ENCODE data around the gene RNF115.

DNA sequence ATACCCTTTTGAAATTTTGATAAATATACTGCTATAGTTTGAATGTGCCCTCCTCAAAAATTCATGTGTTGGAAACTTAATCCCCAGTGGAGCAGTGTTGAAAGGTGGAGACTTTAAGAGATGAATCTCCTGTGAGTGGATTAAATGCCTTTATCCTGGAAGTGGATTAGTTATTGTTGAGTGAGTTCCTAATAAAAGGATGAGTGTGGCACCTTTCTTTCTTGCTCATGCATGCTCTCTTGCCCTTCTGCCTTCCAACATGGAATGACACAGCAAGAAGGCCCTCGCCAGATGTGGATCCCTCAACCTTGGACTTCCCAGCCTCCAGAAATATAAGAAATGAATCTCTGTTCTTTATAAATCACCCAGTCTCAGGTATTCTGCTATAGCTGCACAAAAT is 52.8 kb downstream of the RNF115 start:
- TF ChIP-seq POLR2A (IDR thresholded peaks at IDR 0.05; ENCODE audit: borderline replicate concordance, extremely low read depth, insufficient read depth, insufficient read length) (no peak), YY1 (IDR thresholded peaks at IDR 0.05; ENCODE audit: extremely low read depth, insufficient replicate concordance, low read depth, low read length) (no peak), POLR2AphosphoS5 (IDR thresholded peaks at IDR 0.05; ENCODE audit: low read depth, low read length) (no peak), CBX3 (IDR thresholded peaks at IDR 0.05; ENCODE audit: low read depth) (no peak), CEBPB (IDR thresholded peaks at IDR 0.05; ENCODE audit: low read depth) (no peak), ZNF274 (IDR thresholded peaks at IDR 0.05; ENCODE audit: low read depth, low read length) (no peak), TCF7L2 (IDR thresholded peaks at IDR 0.05; ENCODE audit: borderline replicate concordance, extremely low read depth, insufficient read depth, insufficient read length) (no peak), EZH2 (IDR thresholded peaks at IDR 0.05) (no peak), ELF1 (IDR thresholded peaks at IDR 0.05; ENCODE audit: borderline replicate concordance, low read depth) (no peak), EZH2phosphoT487 (IDR thresholded peaks at IDR 0.05; ENCODE audit: borderline replicate concordance) (no peak)
- TF ChIP-seq, protein P1, sequence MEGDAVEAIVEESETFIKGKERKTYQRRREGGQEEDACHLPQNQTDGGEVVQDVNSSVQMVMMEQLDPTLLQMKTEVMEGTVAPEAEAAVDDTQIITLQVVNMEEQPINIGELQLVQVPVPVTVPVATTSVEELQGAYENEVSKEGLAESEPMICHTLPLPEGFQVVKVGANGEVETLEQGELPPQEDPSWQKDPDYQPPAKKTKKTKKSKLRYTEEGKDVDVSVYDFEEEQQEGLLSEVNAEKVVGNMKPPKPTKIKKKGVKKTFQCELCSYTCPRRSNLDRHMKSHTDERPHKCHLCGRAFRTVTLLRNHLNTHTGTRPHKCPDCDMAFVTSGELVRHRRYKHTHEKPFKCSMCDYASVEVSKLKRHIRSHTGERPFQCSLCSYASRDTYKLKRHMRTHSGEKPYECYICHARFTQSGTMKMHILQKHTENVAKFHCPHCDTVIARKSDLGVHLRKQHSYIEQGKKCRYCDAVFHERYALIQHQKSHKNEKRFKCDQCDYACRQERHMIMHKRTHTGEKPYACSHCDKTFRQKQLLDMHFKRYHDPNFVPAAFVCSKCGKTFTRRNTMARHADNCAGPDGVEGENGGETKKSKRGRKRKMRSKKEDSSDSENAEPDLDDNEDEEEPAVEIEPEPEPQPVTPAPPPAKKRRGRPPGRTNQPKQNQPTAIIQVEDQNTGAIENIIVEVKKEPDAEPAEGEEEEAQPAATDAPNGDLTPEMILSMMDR (IDR thresholded peaks at IDR 0.05 in 2 of 3, conservative IDR thresholded peaks at IDR 0.05 in 1 of 3; ENCODE audit: borderline replicate concordance in 1 of 3, insufficient read depth in 1 of 3, low read depth in 2 of 3, low read length in 2 of 3): no peak
- TF ChIP-seq, protein P2, sequence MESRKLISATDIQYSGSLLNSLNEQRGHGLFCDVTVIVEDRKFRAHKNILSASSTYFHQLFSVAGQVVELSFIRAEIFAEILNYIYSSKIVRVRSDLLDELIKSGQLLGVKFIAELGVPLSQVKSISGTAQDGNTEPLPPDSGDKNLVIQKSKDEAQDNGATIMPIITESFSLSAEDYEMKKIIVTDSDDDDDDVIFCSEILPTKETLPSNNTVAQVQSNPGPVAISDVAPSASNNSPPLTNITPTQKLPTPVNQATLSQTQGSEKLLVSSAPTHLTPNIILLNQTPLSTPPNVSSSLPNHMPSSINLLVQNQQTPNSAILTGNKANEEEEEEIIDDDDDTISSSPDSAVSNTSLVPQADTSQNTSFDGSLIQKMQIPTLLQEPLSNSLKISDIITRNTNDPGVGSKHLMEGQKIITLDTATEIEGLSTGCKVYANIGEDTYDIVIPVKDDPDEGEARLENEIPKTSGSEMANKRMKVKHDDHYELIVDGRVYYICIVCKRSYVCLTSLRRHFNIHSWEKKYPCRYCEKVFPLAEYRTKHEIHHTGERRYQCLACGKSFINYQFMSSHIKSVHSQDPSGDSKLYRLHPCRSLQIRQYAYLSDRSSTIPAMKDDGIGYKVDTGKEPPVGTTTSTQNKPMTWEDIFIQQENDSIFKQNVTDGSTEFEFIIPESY (IDR thresholded peaks at IDR 0.05; ENCODE audit: extremely low read depth, insufficient replicate concordance, low read length): no peak

Measured in HCT116 (cell line).